Gastroesophageal sphincter (tissue), 3 donors: ENCODE data around the gene SEC31B.

Experiments
- CTCF ChIP-seq, 4 experiments: fragments of 200-600 bp in 2 of 4; fragments of 450-650 bp in 2 of 4; sonication (generic) in 1 of 4; IDR thresholded peaks; one replicate each; pipeline ENCODE4 v1.5.1; 2017 to 2019; ENCODE audit warnings: antibody characterized with exemption in 4 of 4, mild to moderate bottlenecking in 2 of 4, moderate library complexity in 2 of 4
- POLR2A ChIP-seq, 2 donors: fragments of 450-650 bp; IDR thresholded peaks; one replicate each; pipeline ENCODE4 v1.6.1; 2017; ENCODE audit warnings: antibody characterized with exemption in 2 of 2, mild to moderate bottlenecking in 2 of 2, moderate library complexity in 1 of 2
- POLR2AphosphoS5 ChIP-seq: sonication (generic); formaldehyde crosslinking; IDR thresholded peaks from one replicate; pipeline ENCODE4 v1.6.1; 2017; ENCODE audit warnings: antibody characterized with exemption

GRCh38 chr10:100568912-100569311 lies 49.3 kb upstream of the SEC31B start:
- TF ChIP-seq CTCF (IDR thresholded peaks at IDR 0.05) = no peak
- no peak for TF ChIP-seq POLR2A (IDR thresholded peaks at IDR 0.05)
- no peak for TF ChIP-seq POLR2AphosphoS5
